Body of pancreas (tissue), 4 donors: ENCODE data around the gene ZNF664. TPM values are rescaled to one million over a fixed set of nuclear protein-coding genes. Genes with fewer than 3 reads are reported as not detected.

Experiments
- ATAC-seq: fragments of 150-250 bp; one replicate; pipeline ENCODE4 v1.9.1; 2016
- DNase-seq, 4 donors: peaks; one replicate each; pipeline ENCODE4 v3.0.0-alpha.2; 2019
- H3K27ac ChIP-seq, 4 donors: fragments of 200-600 bp; sonication (generic); 1 replicate in 3 of 4; 2 replicates in 1 of 4; pipeline versions ENCODE4 v1.5.1 to v1.6.1; 2016 to 2019; ENCODE audit warnings: mild to moderate bottlenecking in 1 of 4, mixed read lengths in 1 of 4, moderate library complexity in 1 of 4
- H3K27me3 ChIP-seq, 2 donors: fragments of 200-600 bp; sonication (generic); one replicate each; pipeline ENCODE4 v1.6.0; 2016; ENCODE audit warnings: mild to moderate bottlenecking in 1 of 2
- H3K36me3 ChIP-seq, 2 donors: fragments of 200-600 bp; sonication (generic); replicated peaks in 1 of 2; 2 replicates each; pipeline ENCODE4 v1.5.1; 2016; ENCODE audit warnings: low read depth in 2 of 2; ENCODE audit not compliant: insufficient read depth in 1 of 2
- H3K4me1 ChIP-seq: fragments of 200-600 bp; sonication (generic); one replicate; pipeline ENCODE4 v1.6.0; 2016
- H3K4me3 ChIP-seq, 2 donors: fragments of 200-600 bp; sonication (generic); 1 replicate in 1 of 2; 2 replicates in 1 of 2; pipeline ENCODE4 v1.5.1; 2016 to 2019
- H3K9me3 ChIP-seq, 3 donors: fragments of 200-600 bp; sonication (generic); 1 replicate in 2 of 3; 2 replicates in 1 of 3; pipeline ENCODE4 v1.5.1; 2016
- POLR2A ChIP-seq, 3 donors: fragments of 450-650 bp; IDR thresholded peaks; one replicate each; pipeline ENCODE4 v1.6.1; 2016; ENCODE audit warnings: antibody characterized with exemption in 3 of 3, mild to moderate bottlenecking in 2 of 3
- WGBS, 2 donors: methylation state at CpG; one replicate each; pipeline ENCODE4 v1.1.5; 2017; 5-methylcytosine and 5-hydroxymethylcytosine counted together
- intact Hi-C: fragments of 100-400 bp; cut with DNase I; formaldehyde crosslinking; loops from one replicate; pipeline ENCODE4 v1.15.1; 2023
- total RNA-seq, 2 donors: library from RNA; depleted of rRNA; stranded (reverse); fragments of >200 nt; gene quantifications; one replicate each; pipeline ENCODE4 v1.1.0, GENCODE V29; 2016
- TF ChIP-seq, protein P1 (sequence below), 7 experiments: fragments of 450-650 bp in 4 of 7; fragments of 200-600 bp in 3 of 7; sonication (generic) in 3 of 7; IDR thresholded peaks; one replicate each; pipeline ENCODE4 v1.5.1; 2016 to 2019; ENCODE audit warnings: antibody characterized with exemption in 7 of 7

Gene ZNF664
- total RNA-seq, 2 donors from 2014 or later, result 32.6 to 53.2 TPM

DNA sequence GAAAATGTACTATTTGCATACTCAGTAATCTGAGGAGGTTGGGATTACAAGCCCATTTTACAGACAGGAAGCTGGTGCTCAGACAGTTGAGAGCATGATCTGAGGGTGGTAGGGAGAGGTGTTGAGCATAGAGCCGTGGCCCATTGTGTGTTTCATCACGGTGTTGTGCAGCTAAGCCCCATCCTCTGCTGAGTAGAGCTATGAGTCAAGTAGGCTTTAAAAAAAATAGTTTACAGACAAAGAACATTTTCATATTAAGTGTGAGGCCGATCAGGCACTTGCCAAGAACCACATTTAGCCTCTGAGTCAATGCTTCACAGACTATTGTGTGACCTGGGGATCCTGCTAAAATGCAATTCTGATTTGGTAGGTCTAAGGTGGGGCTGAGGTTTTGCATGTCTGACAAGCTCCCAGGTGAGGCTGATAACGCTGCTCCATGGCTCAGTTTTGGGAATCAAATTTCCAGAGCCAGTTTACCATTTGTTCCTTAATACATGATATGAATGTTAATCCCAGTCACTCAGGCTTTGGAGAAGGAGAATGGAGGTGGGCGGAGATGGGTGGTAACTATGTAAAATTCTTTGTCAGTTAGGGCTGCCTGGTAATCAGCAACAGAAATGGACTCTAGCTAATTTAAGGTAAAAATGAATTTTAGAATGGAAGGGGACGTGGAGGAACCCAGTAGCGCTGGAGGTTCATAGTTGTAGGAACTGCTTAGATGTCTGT lies 22.2 kb downstream of the ZNF664 start:
- H3K36me3 ChIP-seq, result no peaks in the 10 kb centered on the region
- peaks cover 47% of the 10 kb centered on the region for H3K4me1 ChIP-seq
- no peaks in the 10 kb centered on the region for H3K9me3 ChIP-seq
- H3K4me3 ChIP-seq, result no peak overlapping the region
- no peak for ATAC-seq
- intact Hi-C loops, result no loop called here
- whole genome bisulfite sequencing, 2 donors, result 85 to 89% methylated on average over 7 of the region's 7 CpGs
- DNase-seq, result no peak
- TF ChIP-seq POLR2A (IDR thresholded peaks at IDR 0.05), result no peak
- TF ChIP-seq, protein P1, sequence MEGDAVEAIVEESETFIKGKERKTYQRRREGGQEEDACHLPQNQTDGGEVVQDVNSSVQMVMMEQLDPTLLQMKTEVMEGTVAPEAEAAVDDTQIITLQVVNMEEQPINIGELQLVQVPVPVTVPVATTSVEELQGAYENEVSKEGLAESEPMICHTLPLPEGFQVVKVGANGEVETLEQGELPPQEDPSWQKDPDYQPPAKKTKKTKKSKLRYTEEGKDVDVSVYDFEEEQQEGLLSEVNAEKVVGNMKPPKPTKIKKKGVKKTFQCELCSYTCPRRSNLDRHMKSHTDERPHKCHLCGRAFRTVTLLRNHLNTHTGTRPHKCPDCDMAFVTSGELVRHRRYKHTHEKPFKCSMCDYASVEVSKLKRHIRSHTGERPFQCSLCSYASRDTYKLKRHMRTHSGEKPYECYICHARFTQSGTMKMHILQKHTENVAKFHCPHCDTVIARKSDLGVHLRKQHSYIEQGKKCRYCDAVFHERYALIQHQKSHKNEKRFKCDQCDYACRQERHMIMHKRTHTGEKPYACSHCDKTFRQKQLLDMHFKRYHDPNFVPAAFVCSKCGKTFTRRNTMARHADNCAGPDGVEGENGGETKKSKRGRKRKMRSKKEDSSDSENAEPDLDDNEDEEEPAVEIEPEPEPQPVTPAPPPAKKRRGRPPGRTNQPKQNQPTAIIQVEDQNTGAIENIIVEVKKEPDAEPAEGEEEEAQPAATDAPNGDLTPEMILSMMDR (IDR thresholded peaks at IDR 0.05), result no peak
- no peaks in the 10 kb centered on the region for H3K27me3 ChIP-seq
- H3K27ac ChIP-seq, result no peak overlapping the region

DNA sequence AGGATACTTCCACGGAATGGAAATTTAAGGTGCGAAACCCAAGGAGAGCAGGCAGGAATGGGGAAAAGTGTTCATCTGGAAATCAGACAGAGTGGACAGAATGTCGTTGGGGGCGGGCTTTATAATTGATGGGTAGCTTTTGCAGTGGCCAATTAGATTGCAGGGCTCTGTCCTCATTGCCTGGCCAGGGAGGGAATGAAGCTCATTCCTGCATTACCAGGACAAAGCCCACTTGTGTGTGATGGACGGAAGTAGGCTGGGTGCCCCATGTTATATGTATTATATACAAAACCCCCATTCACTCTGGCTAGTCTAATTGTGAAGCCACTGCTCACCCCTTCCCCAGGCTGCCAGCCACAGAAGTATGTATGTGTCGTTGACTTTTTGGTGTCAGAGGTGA lies 23.6 kb downstream of the ZNF664 start:
- 76 to 81% methylated on average over 6 of the region's 6 CpGs for WGBS, 2 donors
- H3K4me1 ChIP-seq, result peaks cover 33% of the 10 kb centered on the region
- H3K36me3 ChIP-seq, result no peaks in the 10 kb centered on the region
- H3K9me3 ChIP-seq, result no peaks in the 10 kb centered on the region
- H3K4me3 ChIP-seq, result no peak overlapping the region
- TF ChIP-seq, protein P1 (IDR thresholded peaks at IDR 0.05), result no peak
- TF ChIP-seq POLR2A (IDR thresholded peaks at IDR 0.05), result no peak
- intact Hi-C loops, result no loop called here
- no peaks in the 10 kb centered on the region for H3K27me3 ChIP-seq
- ATAC-seq (no peak), DNase-seq (no peak)
- no peak overlapping the region for H3K27ac ChIP-seq

DNA sequence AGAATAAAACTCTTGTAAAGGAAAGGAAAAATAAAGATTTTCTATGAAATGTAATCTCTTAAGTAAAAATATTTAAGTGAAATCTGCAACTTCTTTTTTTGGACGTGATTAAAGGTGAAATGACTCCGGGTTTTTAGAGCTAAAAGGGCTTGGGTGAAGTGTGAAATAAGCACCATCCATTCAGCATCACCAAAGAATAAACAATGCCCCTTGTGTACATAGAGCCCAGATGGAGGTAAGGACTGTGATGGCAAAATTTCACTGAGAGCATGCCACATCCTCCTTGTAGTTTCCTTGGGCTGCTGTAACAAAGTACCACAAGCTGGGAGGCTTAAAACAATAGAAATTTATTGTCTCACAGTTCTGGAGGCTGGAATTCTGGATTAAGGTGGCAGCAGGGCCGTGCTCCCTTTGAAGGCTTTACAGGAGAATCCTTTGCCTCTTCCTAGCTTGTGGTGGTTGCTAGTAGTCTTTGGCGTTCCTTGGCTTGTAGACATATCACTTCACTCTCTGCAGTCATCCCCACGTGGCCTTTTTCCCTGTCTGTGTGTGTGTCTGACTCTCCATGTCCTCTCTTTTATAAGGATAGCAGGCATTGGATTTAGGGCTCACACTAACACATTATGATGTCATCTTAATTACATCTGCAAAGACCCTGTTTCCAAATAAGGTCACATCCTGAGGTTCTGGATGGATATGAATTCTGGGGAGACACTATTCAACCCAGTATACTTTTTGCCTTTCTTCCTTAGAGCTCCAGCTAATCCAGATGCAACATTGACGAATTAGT lies 24.2 kb downstream of the ZNF664 start:
- Histone ChIP-seq H3K9me3 (no peaks in the 10 kb centered on the region), H3K27me3 (no peaks in the 10 kb centered on the region), H3K4me3 (no peak overlapping the region), H3K27ac (no peak overlapping the region), H3K4me1 (peaks cover 27% of the 10 kb centered on the region), H3K36me3 (no peaks in the 10 kb centered on the region)
- 78 to 83% methylated on average over 6 of the region's 6 CpGs for WGBS, 2 donors
- DNase-seq, result no peak
- intact Hi-C loops, result no loop called here
- ATAC-seq, result no peak
- no peak for TF ChIP-seq POLR2A (IDR thresholded peaks at IDR 0.05)
- TF ChIP-seq, protein P1 (IDR thresholded peaks at IDR 0.05), result no peak

DNA sequence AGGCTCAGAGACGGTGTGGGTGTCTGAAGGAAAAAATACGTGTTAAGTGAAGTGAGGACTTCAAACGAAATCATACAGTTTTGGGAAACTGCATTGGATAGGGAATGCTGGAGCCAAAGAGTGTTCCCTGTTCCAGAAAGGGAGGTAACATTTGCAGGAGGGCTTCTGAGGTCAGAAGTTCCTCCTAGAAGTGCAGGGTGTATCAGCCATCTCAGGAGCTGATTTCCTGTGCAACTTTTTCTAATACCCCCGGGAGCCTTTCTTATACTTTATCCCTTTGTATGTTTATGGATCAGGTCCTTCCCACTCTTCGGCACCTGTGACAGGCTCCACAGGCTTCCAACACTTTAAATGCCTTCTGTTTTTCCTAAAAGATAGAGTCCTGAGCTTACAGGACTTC lies 24.9 kb downstream of the ZNF664 start:
- TF ChIP-seq POLR2A (IDR thresholded peaks at IDR 0.05), result no peak
- TF ChIP-seq, protein P1 (IDR thresholded peaks at IDR 0.05), result no peak
- intact Hi-C loops, result no loop called here
- 66 to 70% methylated on average over 5 of the region's 5 CpGs for WGBS, 2 donors
- Histone ChIP-seq H3K27ac (no peak overlapping the region), H3K36me3 (no peaks in the 10 kb centered on the region), H3K4me3 (no peak overlapping the region), H3K9me3 (no peaks in the 10 kb centered on the region), H3K4me1 (peaks cover 20% of the 10 kb centered on the region), H3K27me3 (no peaks in the 10 kb centered on the region)
- no peak for DNase-seq
- no peak for ATAC-seq
